Stimulated activated naive B cell treated with anti-CD40 and anti-IgM and Interleukin-4, amounts not matched to agents 10 μg/mL and 1 μg/mL and 100 μg/mL, for 72 hours (primary cell): ENCODE data around the gene ANAPC7.
"Not testable (repeated sequence)": the region's sequence is repeated elsewhere in the genome, so short reads cannot be mapped to it uniquely, and the experiment has no call there.

Source experiments
- ATAC-seq, 2 donors: fragments of 150-1000 bp; cut with Tn5 transposase; replicated peaks; 2 replicates each; pipeline ENCODE4 v1.10.0; 2021; ENCODE audit warnings: moderate library complexity in 1 of 2
- DNase-seq: peaks from one replicate; pipeline ENCODE4 v3.0.0; 2021
- H3K27ac Mint-ChIP-seq: one replicate; pipeline ENCODE4 v1.8.0; 2022; ENCODE audit warnings: mild to moderate bottlenecking, mixed read lengths
- H3K27me3 Mint-ChIP-seq, 2 donors: one replicate each; pipeline ENCODE4 v1.8.0; 2022; ENCODE audit warnings: mixed read lengths in 2 of 2
- H3K36me3 Mint-ChIP-seq, 2 donors: one replicate each; pipeline ENCODE4 v1.8.0; 2022; ENCODE audit warnings: mixed read lengths in 2 of 2, mild to moderate bottlenecking in 1 of 2
- H3K4me1 Mint-ChIP-seq, 2 donors: one replicate each; pipeline ENCODE4 v1.8.0; 2022; ENCODE audit warnings: mixed read lengths in 2 of 2, mild to moderate bottlenecking in 1 of 2
- H3K4me3 Mint-ChIP-seq, 2 donors: one replicate each; pipeline ENCODE4 v1.8.0; 2022; ENCODE audit warnings: mild to moderate bottlenecking in 2 of 2, mixed read lengths in 2 of 2, moderate library complexity in 1 of 2
- H3K9me3 Mint-ChIP-seq, 2 donors: one replicate each; pipeline ENCODE4 v1.8.0; 2022; ENCODE audit warnings: mixed read lengths in 2 of 2, mild to moderate bottlenecking in 1 of 2

Gene ANAPC7

GRCh38 chr12:110367181-110367864, 36.2 kb downstream of the ANAPC7 start:
- no peaks in the 10 kb centered on the region for H3K9me3 Mint-ChIP-seq
- DNase-seq (no peak), ATAC-seq (no peak)
- H3K4me3 Mint-ChIP-seq, result no peak overlapping the region
- peaks cover 14 to 23% of the 10 kb centered on the region in 2 donors for H3K36me3 Mint-ChIP-seq
- H3K4me1 Mint-ChIP-seq, result peaks cover 25 to 31% of the 10 kb centered on the region in 2 donors
- no peaks in the 10 kb centered on the region for H3K27me3 Mint-ChIP-seq
- H3K27ac Mint-ChIP-seq, result no peak overlapping the region

- H3K9me3 Mint-ChIP-seq, result no peaks in the 10 kb centered on the region
- no peaks in the 10 kb centered on the region for H3K27me3 Mint-ChIP-seq
- H3K36me3 Mint-ChIP-seq, result peaks cover 11 to 16% of the 10 kb centered on the region in 2 donors
- H3K4me3 Mint-ChIP-seq, result no peak overlapping the region
- H3K27ac Mint-ChIP-seq, result no peak overlapping the region
- peaks cover 19 to 23% of the 10 kb centered on the region in 2 donors for H3K4me1 Mint-ChIP-seq
- no peak for DNase-seq
- no peak for ATAC-seq
These were observed 37.0 kb downstream of the ANAPC7 start for GRCh38 chr12:110366321-110367142.

- Mint-ChIP-seq H3K4me1 (peaks cover 14 to 16% of the 10 kb centered on the region in 2 donors), H3K27me3 (no peaks in the 10 kb centered on the region), H3K36me3 (peaks cover 9 to 12% of the 10 kb centered on the region in 2 donors), H3K27ac (peak overlapping the region; percentile 37), H3K9me3 (no peaks in the 10 kb centered on the region), H3K4me3 (no peak overlapping the region)
- ATAC-seq (no peak), DNase-seq (no peak)
These were observed 37.8 kb downstream of the ANAPC7 start for GRCh38 chr12:110365489-110366320.

- DNase-seq, result no peak
These were observed 42.3 kb downstream of the ANAPC7 start for GRCh38 chr12:110361216-110361615.

GRCh38 chr12:110358384-110359097, 45.0 kb downstream of the ANAPC7 start:
- not testable (repeated sequence) for H3K4me3 Mint-ChIP-seq, H3K4me1 Mint-ChIP-seq, H3K9me3 Mint-ChIP-seq, DNase-seq, H3K27ac Mint-ChIP-seq, H3K27me3 Mint-ChIP-seq, H3K36me3 Mint-ChIP-seq
- ATAC-seq, result peak in 1 of 2 donors; percentile 56

More at GRCh38 chr12:110361216-110361615, 42.3 kb downstream of the ANAPC7 start:
- Mint-ChIP-seq H3K9me3 (no peaks in the 10 kb centered on the region), H3K27me3 (no peaks in the 10 kb centered on the region), H3K27ac (no peak overlapping the region), H3K4me3 (no peak overlapping the region), H3K4me1 (no peaks in the 10 kb centered on the region), H3K36me3 (no peaks in the 10 kb centered on the region)
- ATAC-seq, result no peak

GRCh38 chr12:110355073-110355472, 48.4 kb downstream of the ANAPC7 start:
- DNase-seq (no peak), ATAC-seq (peak; percentile 58 to 69)
- peaks cover 4 to 8% of the 10 kb centered on the region in 2 donors for H3K36me3 Mint-ChIP-seq
- no peaks in the 10 kb centered on the region for H3K9me3 Mint-ChIP-seq
- peaks cover 11% of the 10 kb centered on the region in 2 donors for H3K4me1 Mint-ChIP-seq
- no peak overlapping the region for H3K4me3 Mint-ChIP-seq
- H3K27ac Mint-ChIP-seq, result peak overlapping the region; percentile 20
- H3K27me3 Mint-ChIP-seq, result no peaks in the 10 kb centered on the region

- no peaks in the 10 kb centered on the region for H3K9me3 Mint-ChIP-seq
- DNase-seq (no peak), ATAC-seq (no peak)
- peaks cover 8 to 16% of the 10 kb centered on the region in 2 donors for H3K36me3 Mint-ChIP-seq
- H3K4me1 Mint-ChIP-seq, result peaks cover 18 to 19% of the 10 kb centered on the region in 2 donors
- H3K4me3 Mint-ChIP-seq, result no peak overlapping the region
- H3K27me3 Mint-ChIP-seq, result no peaks in the 10 kb centered on the region
- no peak overlapping the region for H3K27ac Mint-ChIP-seq
These were observed 49.2 kb downstream of the ANAPC7 start for GRCh38 chr12:110354172-110354780.

- ATAC-seq (no peak), DNase-seq (no peak)
- no peak overlapping the region for H3K27ac Mint-ChIP-seq
- peaks cover 14 to 20% of the 10 kb centered on the region in 2 donors for H3K36me3 Mint-ChIP-seq
- H3K4me1 Mint-ChIP-seq, result peaks cover 22 to 28% of the 10 kb centered on the region in 2 donors
- no peaks in the 10 kb centered on the region for H3K9me3 Mint-ChIP-seq
- H3K4me3 Mint-ChIP-seq, result no peak overlapping the region
- no peaks in the 10 kb centered on the region for H3K27me3 Mint-ChIP-seq
These were observed 50.1 kb downstream of the ANAPC7 start for GRCh38 chr12:110353211-110353965.

- no peak for DNase-seq
- no peak for ATAC-seq
- Mint-ChIP-seq H3K4me3 (no peak overlapping the region), H3K36me3 (peaks cover 21 to 24% of the 10 kb centered on the region in 2 donors), H3K27ac (no peak overlapping the region), H3K4me1 (peaks cover 24 to 36% of the 10 kb centered on the region in 2 donors), H3K27me3 (no peaks in the 10 kb centered on the region), H3K9me3 (no peaks in the 10 kb centered on the region)
These were observed 51.1 kb downstream of the ANAPC7 start for GRCh38 chr12:110352401-110352800.

GRCh38 chr12:110351119-110351518, 52.4 kb downstream of the ANAPC7 start:
- ATAC-seq, result no peak
- H3K4me3 Mint-ChIP-seq, result no peak overlapping the region
- H3K9me3 Mint-ChIP-seq, result no peaks in the 10 kb centered on the region
- DNase-seq, result no peak
- H3K36me3 Mint-ChIP-seq, result peaks cover 24 to 36% of the 10 kb centered on the region in 2 donors
- H3K27me3 Mint-ChIP-seq, result no peaks in the 10 kb centered on the region
- peaks cover 26 to 36% of the 10 kb centered on the region in 2 donors for H3K4me1 Mint-ChIP-seq
- H3K27ac Mint-ChIP-seq, result peak overlapping the region; percentile 37

- ATAC-seq (peak; percentile 95), DNase-seq (peak; percentile 65)
- Mint-ChIP-seq H3K9me3 (no peaks in the 10 kb centered on the region), H3K27ac (peak overlapping the region; percentile 93), H3K36me3 (peaks cover 34 to 49% of the 10 kb centered on the region in 2 donors), H3K27me3 (no peaks in the 10 kb centered on the region), H3K4me3 (peak overlapping the region; percentile 57 to 66), H3K4me1 (peaks cover 32 to 37% of the 10 kb centered on the region in 2 donors)
These were observed 53.9 kb downstream of the ANAPC7 start for GRCh38 chr12:110349514-110350151.

- Mint-ChIP-seq H3K4me3 (peak overlapping the region; percentile 57 to 66), H3K27me3 (no peaks in the 10 kb centered on the region), H3K27ac (peak overlapping the region; percentile 93), H3K4me1 (peaks cover 32 to 41% of the 10 kb centered on the region in 2 donors), H3K36me3 (peaks cover 40 to 54% of the 10 kb centered on the region in 2 donors), H3K9me3 (no peaks in the 10 kb centered on the region)
- peak in 1 of 2 donors; percentile 4 for ATAC-seq
- DNase-seq, result no peak
These were observed 54.4 kb downstream of the ANAPC7 start for GRCh38 chr12:110349096-110349495.
